Fibroblast of lung (primary cell): ENCODE data around the gene KLHL1. TPM values are rescaled to one million over a fixed set of nuclear protein-coding genes. Genes with fewer than 3 reads are reported as not detected.
A peak's percentile ranks its signal among the peaks of the same experiment; 100 is the strongest.

Source experiments
- DNase-seq, 2 donors: peaks; one replicate each; pipeline versions ENCODE4 v3.0.0 to v3.0.0-alpha.2; 2010; ENCODE audit warnings: low read depth in 2 of 2
- H2AFZ ChIP-seq: 2 replicates; pipeline ENCODE4 v1.5.1; 2012; ENCODE audit warnings: low read length, control low read depth, inconsistent platforms
- H3K27ac ChIP-seq: 2 replicates; pipeline ENCODE4 v1.5.1; 2011; ENCODE audit warnings: low read length, control low read depth; ENCODE audit not compliant: insufficient read depth
- H3K27me3 ChIP-seq: 2 replicates; pipeline ENCODE4 v1.5.1; 2011; ENCODE audit warnings: mild to moderate bottlenecking, low read length; ENCODE audit not compliant: control insufficient read depth, insufficient read depth
- H3K36me3 ChIP-seq: 2 replicates; pipeline ENCODE4 v1.5.1; 2011; ENCODE audit warnings: low read length; ENCODE audit not compliant: control insufficient read depth, insufficient read depth
- H3K4me1 ChIP-seq: 2 replicates; pipeline ENCODE4 v1.5.1; 2011; ENCODE audit warnings: low read length; ENCODE audit not compliant: control insufficient read depth, insufficient read depth; ENCODE audit errors: extremely low read depth
- H3K4me2 ChIP-seq: 2 replicates; pipeline ENCODE4 v1.5.1; 2011; ENCODE audit warnings: low read length, control low read depth; ENCODE audit not compliant: insufficient read depth; ENCODE audit errors: extremely low read depth
- H3K4me3 ChIP-seq, 4 experiments: fragments of 200-600 bp in 1 of 4; sonication (generic) in 1 of 4; replicated peaks in 1 of 4; 2 replicates each; pipeline ENCODE4 v1.5.1; 2011 to 2016; ENCODE audit warnings: low read length in 4 of 4, low read depth in 3 of 4, mild to moderate bottlenecking in 3 of 4, control low read depth in 2 of 4, inconsistent platforms in 1 of 4, mixed read lengths in 1 of 4; ENCODE audit not compliant: insufficient read depth in 1 of 4; ENCODE audit errors: control extremely low read depth in 1 of 4
- H3K79me2 ChIP-seq: 2 replicates; pipeline ENCODE4 v1.5.1; 2012; ENCODE audit warnings: mild to moderate bottlenecking, low read length, inconsistent platforms; ENCODE audit not compliant: control insufficient read depth, insufficient read depth
- H3K9ac ChIP-seq: 2 replicates; pipeline ENCODE4 v1.5.1; 2011; ENCODE audit warnings: mild to moderate bottlenecking, low read length, control low read depth; ENCODE audit not compliant: insufficient read depth
- H3K9me3 ChIP-seq: 2 replicates; pipeline ENCODE4 v1.5.1; 2012; ENCODE audit warnings: low read depth, low read length; ENCODE audit not compliant: control insufficient read depth, insufficient read depth
- H4K20me1 ChIP-seq: 2 replicates; pipeline ENCODE4 v1.5.1; 2011; ENCODE audit warnings: low read length; ENCODE audit not compliant: control insufficient read depth, insufficient read depth; ENCODE audit errors: extremely low read depth
- CTCF ChIP-seq, 2 donors: IDR thresholded peaks in 1 of 2; conservative IDR thresholded peaks in 1 of 2; 1 replicate in 1 of 2; 2 replicates in 1 of 2; pipeline ENCODE4 v1.5.1; 2011 to 2012; ENCODE audit warnings: low read length in 2 of 2, control low read depth in 1 of 2, inconsistent platforms in 1 of 2, low read depth in 1 of 2, mild to moderate bottlenecking in 1 of 2
- EZH2 ChIP-seq: IDR thresholded peaks from 2 replicates; pipeline ENCODE4 v1.5.1; 2012; ENCODE audit warnings: low read length, control low read depth, mild to moderate bottlenecking; ENCODE audit errors: missing control alignments
- polyA plus RNA-seq, 2 donors: library from polyadenylated mRNA; depleted of rRNA in 1 of 2; stranded (reverse) in 1 of 2; unstranded in 1 of 2; fragments of >200 nt; gene quantifications; 2 replicates each; pipeline ENCODE4 v1.2.1, GENCODE V29; 2011 to 2012; ENCODE audit warnings: missing spikeins in 1 of 2
- total RNA-seq: library from RNA; depleted of rRNA; stranded (reverse); fragments of >200 nt; gene quantifications from 2 replicates; pipeline ENCODE4 v1.2.1, GENCODE V29; 2014

The KLHL1 gene
- total and polyA plus RNA-seq, 2 donors (not counting 1 experiment from before 2014, with no cell fraction given) = not detected

- no peak for TF ChIP-seq CTCF (conservative IDR thresholded peaks at IDR 0.05 in 1 of 2, IDR thresholded peaks at IDR 0.05 in 1 of 2; ENCODE audit: low read depth in 1 of 2, low read length in 2 of 2)
- TF ChIP-seq EZH2 = no peak
- DNase-seq = no peak
- H3K79me2 ChIP-seq = no peaks in the 10 kb centered on the region
- no peak overlapping the region for H3K9ac ChIP-seq
- H3K27ac ChIP-seq = no peak overlapping the region
- H4K20me1 ChIP-seq = no peaks in the 10 kb centered on the region
- H3K4me1 ChIP-seq = no peaks in the 10 kb centered on the region
- no peak overlapping the region for H2AFZ ChIP-seq
- H3K4me3 ChIP-seq = no peak overlapping the region
- H3K9me3 ChIP-seq = no peaks in the 10 kb centered on the region
- H3K4me2 ChIP-seq = no peak overlapping the region
- no peaks in the 10 kb centered on the region for H3K27me3 ChIP-seq
- H3K36me3 ChIP-seq = no peaks in the 10 kb centered on the region
Measured at GRCh38 chr13:69904784-69905183, 203.5 kb downstream of the KLHL1 start.

GRCh38 chr13:69903081-69903480 is 205.2 kb downstream of the KLHL1 start:
- no peak overlapping the region for H3K4me3 ChIP-seq
- H3K4me1 ChIP-seq = no peaks in the 10 kb centered on the region
- H4K20me1 ChIP-seq = no peaks in the 10 kb centered on the region
- no peaks in the 10 kb centered on the region for H3K36me3 ChIP-seq
- no peak overlapping the region for H3K9ac ChIP-seq
- H3K27me3 ChIP-seq = no peaks in the 10 kb centered on the region
- no peaks in the 10 kb centered on the region for H3K79me2 ChIP-seq
- no peak overlapping the region for H3K4me2 ChIP-seq
- H3K9me3 ChIP-seq = no peaks in the 10 kb centered on the region
- TF ChIP-seq EZH2 (no peak), CTCF (conservative IDR thresholded peaks at IDR 0.05 in 1 of 2, IDR thresholded peaks at IDR 0.05 in 1 of 2; ENCODE audit: low read depth in 1 of 2, low read length in 2 of 2) (no peak)
- no peak overlapping the region for H2AFZ ChIP-seq
- DNase-seq = peak in 1 of 2 donors; percentile 42
- no peak overlapping the region for H3K27ac ChIP-seq

- TF ChIP-seq CTCF (conservative IDR thresholded peaks at IDR 0.05 in 1 of 2, IDR thresholded peaks at IDR 0.05 in 1 of 2; ENCODE audit: low read depth in 1 of 2, low read length in 2 of 2) (no peak), EZH2 (no peak)
Measured at GRCh38 chr13:69882451-69882850, 225.8 kb downstream of the KLHL1 start.

More at GRCh38 chr13:69882451-69882850, 225.8 kb downstream of the KLHL1 start:
- Histone ChIP-seq H3K9ac (no peak overlapping the region), H3K4me2 (no peak overlapping the region), H3K4me3 (no peak overlapping the region), H3K36me3 (no peaks in the 10 kb centered on the region), H2AFZ (no peak overlapping the region), H3K9me3 (no peaks in the 10 kb centered on the region), H3K27ac (no peak overlapping the region), H4K20me1 (no peaks in the 10 kb centered on the region), H3K4me1 (no peaks in the 10 kb centered on the region), H3K27me3 (no peaks in the 10 kb centered on the region), H3K79me2 (no peaks in the 10 kb centered on the region)
- DNase-seq = no peak
